ENCODE measurements around the gene SLC48A1.

SLC48A1 gene

GRCh38 chr12:47773062-47773857 lies at the start of gene SLC48A1:
Gene SLC48A1, plus strand, starts transcription at chr12:47773238. Its CDS starts 67 bp downstream, at chr12:47773305.
- peak; percentile 54 for DNase-seq (ENCODE audit: low read depth)

DNA sequence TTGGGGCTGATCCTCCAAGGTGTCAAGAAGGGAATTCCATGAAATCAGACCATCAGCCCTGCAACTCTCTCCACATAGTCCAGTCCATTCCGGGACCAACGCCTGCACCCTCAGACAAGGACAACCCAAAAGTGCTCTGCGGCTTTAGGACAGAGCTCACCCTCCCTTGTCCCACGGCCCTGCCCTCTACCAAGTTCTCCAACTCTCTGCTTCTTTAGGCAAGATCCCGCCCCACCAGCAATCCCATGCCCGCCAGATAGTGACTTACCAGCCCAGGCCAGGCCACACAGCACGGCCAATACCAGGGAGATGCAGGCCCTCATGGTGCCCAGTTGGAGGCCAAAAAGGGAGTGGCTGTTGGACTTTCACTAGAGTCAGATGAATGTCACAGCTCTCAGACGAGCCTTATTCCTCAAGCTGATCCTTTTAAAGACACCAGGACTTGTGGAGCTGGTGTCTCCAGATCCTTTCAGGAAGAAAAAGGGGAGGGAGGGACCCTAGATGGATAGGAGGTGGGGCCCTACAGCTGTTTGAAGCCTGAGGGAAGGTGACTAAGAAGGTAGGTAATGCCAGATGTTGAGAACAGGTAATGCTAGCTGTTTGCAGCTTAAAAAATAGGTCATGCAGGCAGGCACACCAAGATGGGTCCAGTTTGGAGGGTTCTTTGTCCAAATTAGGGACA lies 47.8 kb upstream of the SLC48A1 start, which contains the start of gene ENDOU:
TSS of gene ENDOU (minus strand) at position 400 of the 682 bp plus-strand sequence. CDS start at position 323, 77 bp downstream.
- DNase-seq (ENCODE audit: low read depth) = no peak

GRCh38 chr12:47725893-47726292 lies 47.1 kb upstream of the SLC48A1 start:
- DNase-seq (ENCODE audit: low read depth) = no peak

DNA sequence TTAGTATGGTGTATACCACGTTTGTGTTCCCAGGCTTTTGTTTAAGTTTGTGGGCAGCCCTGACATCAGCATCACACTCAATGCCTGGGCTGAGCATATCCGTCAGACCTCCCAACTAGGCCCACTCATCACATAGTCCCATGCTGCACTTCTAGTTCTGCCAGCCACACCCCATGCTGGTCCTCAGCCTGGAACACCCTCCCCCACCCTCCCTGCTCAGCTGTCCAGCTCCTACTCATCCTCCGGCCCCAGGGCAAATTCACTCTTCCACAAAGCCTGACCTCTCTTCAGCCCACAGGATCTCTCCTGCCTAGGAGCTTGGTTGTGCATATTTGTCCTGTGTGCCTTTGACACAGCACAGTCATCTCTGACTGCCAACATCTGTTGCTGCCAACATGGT lies 43.8 kb upstream of the SLC48A1 start:
- DNase-seq (ENCODE audit: low read depth) = no peak

DNA sequence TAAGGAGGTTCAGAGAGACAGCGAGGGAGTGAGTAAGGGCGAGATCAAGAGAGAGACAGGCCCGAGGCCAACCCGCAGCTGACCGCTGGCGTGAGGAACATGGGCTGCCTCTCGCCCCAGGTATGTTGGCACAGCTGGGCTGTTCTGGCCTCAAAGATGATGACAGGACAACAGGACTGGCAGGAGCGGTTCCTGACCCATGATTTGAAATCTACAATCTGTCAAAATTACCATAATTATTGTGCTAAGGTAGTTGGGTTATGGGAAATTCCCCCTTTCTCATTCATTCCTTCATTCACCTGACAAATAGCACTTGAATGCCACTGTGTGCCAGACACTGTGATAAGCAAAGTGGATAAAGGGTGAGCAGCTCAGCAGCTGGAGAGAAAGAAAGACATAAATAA lies 42.7 kb upstream of the SLC48A1 start:
- no peak for DNase-seq (ENCODE audit: low read depth)

GRCh38 chr12:47731723-47732122 lies 41.3 kb upstream of the SLC48A1 start:
- no peak for DNase-seq (ENCODE audit: low read depth)

- no peak for DNase-seq (ENCODE audit: low read depth)
Measured at GRCh38 chr12:47732504-47732903, 40.5 kb upstream of the SLC48A1 start.

DNA sequence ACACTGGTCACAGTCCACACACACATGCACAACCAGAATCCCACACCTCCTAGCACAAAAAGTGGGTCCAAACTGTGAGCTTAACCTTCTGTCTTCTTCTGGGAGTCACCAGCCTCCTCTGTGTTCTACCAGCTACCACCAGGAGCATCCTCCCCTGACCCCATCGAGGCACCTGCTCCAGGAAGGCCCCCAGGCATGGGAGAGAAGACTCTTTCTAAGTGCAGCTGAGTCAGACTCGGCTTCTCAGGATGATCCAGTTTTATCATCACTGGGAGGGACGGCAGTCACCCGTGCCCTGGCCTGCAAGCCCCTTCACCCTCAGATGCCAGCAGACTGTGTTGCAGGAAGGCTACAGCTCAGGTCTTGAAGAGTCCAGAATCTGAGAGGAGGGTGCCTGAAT lies 39.9 kb upstream of the SLC48A1 start:
- no peak for DNase-seq (ENCODE audit: low read depth)

- DNase-seq (ENCODE audit: low read depth) = no peak
Measured at GRCh38 chr12:47734725-47735480, 38.1 kb upstream of the SLC48A1 start.

DNA sequence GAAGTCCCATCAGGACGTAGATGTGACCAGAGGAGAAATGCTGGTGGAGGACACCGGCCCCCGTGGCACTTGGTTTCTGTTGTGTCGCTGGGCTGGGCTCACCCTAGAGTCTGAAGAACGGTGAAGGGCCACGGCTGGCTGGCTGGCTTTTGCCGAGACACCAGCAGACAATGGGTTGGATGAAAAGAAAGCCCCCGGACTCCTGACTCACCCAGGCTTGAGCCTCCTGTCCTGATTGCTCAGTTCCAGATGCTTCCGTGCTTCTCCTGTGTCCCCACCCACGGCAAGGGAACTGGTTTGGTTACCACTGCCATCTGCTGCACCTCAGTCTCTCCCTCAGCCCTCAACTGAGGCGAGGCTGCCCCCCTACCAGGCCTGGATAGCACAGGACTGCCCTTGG lies 37.4 kb upstream of the SLC48A1 start:
- DNase-seq (ENCODE audit: low read depth) = no peak

GRCh38 chr12:47736216-47736615 lies 36.8 kb upstream of the SLC48A1 start:
- DNase-seq (ENCODE audit: low read depth) = no peak

- no peak for DNase-seq (ENCODE audit: low read depth)
Measured at GRCh38 chr12:47736877-47737676, 36.0 kb upstream of the SLC48A1 start.

DNA sequence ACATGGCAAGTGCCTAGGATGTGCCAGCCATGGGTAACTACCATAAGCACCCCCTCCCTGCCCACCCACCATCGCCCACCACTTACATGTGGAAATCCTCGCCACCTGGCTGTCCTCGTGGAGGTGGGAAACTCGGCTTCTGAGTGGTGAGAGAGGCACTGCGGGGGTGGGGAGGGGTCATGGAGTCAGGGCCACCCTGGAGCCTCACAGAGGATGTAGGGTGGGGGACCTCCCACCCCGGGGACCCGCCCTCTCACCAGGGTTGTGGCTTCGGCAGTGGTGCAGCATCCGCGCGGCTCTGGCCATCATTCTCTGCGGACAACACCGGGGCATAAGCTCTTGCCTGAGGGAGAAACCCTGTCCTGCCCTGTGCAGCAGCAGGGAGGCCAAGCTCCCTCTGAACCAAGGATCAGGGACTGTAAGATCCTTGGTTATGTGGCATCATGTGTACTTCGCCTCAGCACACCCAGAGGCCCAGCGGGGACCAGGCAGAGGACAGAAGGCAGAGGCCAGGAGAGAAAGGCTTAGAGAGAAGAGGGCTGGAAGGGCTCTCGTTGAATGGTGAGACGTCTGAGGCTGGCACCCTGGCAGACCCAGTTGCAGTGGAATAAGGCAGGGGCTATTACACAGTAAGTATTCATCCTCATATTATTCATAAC lies 35.0 kb upstream of the SLC48A1 start:
- no peak for DNase-seq (ENCODE audit: low read depth)

DNA sequence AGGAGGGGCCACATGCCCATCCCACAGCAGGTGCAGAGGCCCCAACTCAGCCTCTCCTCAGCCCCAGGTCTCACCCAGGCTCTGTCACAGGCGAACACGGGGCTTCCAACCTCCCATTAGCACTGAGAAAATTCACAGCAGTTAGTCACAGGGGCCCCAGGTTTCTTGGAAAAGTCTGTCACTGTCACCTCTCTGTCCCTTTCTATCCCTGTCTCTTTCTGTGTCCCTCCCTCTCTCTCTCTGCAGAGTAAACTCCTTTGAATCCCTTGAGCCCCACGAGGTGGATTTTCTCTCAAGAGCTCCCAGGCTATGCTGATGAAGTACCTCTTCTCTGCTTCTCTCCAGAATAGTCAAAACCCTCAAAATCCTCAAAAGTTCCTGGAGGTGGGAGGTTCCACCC lies 33.7 kb upstream of the SLC48A1 start:
- DNase-seq (ENCODE audit: low read depth) = no peak

DNA sequence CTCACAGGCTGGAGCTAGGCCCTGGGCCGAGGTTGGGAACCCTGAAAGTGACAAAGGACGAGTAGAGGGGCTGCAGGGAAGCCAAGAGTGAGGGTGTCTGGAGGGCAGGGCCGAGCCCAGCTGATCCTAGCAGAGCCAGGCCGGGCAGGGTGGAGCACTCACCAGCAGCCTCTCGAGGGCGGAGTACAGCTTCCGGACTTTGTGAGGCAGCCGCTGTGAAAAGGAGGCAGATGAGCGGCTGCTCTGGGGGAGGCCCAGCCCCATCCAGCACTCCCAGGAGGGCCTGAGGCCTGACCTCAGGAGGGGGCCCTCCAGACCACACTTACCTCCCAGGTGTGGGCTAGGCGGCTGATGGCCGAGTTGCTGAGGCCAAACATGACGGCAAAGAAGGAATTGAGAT lies 33.1 kb upstream of the SLC48A1 start:
- DNase-seq (ENCODE audit: low read depth) = no peak

GRCh38 chr12:47740606-47741339 lies 32.3 kb upstream of the SLC48A1 start:
- DNase-seq (ENCODE audit: low read depth) = no peak

DNA sequence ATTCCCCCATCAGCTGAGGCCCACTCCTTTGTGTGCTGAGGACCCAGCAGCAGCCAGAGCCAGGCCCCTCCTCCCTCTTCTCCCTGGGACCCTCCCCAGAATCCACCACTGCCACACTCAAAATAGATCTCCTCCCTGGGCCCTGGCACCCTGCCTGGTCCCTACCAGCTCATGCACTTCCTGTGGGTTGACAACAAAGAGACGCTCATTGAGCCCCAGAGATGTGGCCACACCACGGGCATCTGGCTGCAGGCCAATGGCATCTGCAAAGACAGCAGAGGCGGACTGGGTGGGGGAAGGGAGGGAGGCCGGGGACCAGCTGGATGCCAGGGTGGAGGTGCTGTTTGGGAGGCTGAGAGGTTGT lies 31.7 kb upstream of the SLC48A1 start:
- DNase-seq (ENCODE audit: low read depth) = no peak

GRCh38 chr12:47742253-47742825 lies 30.7 kb upstream of the SLC48A1 start:
- DNase-seq (ENCODE audit: low read depth) = peak; percentile 68

DNA sequence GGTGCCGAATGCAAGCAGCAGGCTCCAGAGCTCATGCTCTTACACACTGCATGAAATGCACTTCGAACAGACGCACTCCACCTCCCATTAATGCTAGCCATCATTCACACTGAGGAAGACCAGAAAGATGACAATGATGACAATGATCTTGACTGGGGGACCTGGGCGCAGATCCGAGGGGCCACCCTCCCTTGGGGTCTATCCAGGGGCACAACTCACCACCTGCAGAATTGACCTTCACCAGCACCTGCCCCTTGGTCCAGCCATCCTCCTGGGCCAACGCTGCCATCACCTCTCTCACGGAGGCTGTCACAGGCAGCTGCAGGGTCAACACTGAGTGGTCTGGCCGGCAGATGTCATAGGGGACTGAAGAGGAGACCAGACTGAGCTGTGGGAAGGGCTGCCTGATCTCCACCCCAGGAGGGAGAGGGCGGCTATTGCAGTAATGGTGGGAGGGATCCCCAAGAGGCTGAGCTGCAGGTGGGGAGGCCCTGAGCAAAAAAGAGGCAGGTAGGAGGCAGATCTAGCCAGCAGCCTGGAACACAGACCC lies 29.7 kb upstream of the SLC48A1 start:
- DNase-seq (ENCODE audit: low read depth) = no peak
